ENCODE measurements around the gene SLC23A3.

Gene SLC23A3, protein sequence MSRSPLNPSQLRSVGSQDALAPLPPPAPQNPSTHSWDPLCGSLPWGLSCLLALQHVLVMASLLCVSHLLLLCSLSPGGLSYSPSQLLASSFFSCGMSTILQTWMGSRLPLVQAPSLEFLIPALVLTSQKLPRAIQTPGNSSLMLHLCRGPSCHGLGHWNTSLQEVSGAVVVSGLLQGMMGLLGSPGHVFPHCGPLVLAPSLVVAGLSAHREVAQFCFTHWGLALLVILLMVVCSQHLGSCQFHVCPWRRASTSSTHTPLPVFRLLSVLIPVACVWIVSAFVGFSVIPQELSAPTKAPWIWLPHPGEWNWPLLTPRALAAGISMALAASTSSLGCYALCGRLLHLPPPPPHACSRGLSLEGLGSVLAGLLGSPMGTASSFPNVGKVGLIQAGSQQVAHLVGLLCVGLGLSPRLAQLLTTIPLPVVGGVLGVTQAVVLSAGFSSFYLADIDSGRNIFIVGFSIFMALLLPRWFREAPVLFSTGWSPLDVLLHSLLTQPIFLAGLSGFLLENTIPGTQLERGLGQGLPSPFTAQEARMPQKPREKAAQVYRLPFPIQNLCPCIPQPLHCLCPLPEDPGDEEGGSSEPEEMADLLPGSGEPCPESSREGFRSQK

DNA sequence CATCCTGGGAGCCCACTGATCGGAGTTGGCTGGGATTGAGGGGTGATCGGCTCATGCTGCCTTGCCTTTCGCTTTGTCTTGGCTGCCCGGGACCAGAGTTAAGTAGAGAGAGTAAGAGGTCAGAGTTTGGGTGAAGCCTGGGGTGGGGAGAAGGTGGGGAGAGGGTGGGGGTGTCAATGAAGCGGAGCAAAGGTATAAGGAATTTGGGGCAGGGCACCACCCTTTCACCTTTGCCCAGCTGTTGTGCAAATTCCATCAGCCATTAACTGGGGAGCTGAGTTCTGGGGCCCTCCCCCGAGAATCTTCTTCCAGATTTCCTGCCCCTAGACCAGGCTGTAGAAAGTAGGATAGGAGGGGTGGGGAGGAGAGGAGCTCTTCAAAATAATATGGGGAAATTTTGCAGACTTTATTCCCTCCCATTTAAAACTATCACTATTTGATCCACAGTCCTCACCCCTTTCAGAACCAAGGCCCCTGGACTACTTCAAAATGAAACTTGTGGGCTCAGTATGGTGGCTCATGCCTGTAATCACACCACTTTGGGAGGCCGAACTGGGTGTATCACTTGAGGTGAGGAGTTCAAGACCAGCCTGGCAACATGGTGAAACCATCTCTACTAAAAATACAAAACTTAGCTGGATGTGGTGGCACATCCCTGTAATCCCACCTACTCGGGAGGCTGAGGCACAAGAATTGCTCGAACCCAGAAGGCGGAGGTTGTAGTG is at the start of gene SLC23A3:
Gene SLC23A3 (minus strand): TSS at position 100 of the 725 bp plus-strand sequence. CDS start 45 bp downstream, at position 55.
- no peak for DNase-seq

- DNase-seq, result no peak
Measured at GRCh38 chr2:219218732-219219701, 49.2 kb upstream of the SLC23A3 start, which contains the start of gene ABCB6. Gene ABCB6 (minus strand): TSS chr2:219218958. CDS start chr2:219218673, 285 bp downstream.

GRCh38 chr2:219218217-219218731 is 48.4 kb upstream of the SLC23A3 start:
- DNase-seq, result no peak

GRCh38 chr2:219216535-219216915 is 46.7 kb upstream of the SLC23A3 start:
- DNase-seq, result no peak

DNA sequence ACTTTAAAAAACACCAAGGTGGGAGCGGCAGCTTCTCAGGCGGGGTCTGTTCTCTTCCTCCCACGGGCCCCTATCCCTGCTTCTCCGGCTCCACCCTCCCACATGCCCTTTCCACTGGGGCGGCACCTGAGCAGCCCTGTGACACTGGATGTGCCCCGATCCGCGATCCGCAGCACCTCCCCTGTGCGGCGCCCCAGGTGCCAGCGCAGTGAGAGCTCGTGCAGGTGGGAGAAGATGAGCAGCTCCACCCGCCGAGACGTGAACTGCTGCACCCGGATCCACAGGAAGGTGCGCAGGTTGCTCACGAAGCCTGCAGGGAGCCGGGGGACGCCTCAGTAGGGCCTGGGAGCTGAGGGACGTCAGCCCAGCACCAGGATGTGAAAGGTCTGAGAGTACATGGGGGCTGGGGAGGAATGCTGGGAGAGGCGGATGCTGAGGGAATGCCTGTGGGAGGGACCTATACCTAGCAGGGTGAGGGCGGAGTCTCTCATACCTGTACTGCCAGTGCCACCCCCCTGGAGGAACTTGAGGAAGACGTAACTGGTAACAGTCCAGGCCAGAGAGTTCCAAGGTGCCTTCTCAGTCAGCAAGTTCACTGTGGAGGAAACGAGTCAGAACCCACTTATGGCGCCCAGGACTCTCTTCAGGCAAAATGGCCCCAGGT is 46.2 kb upstream of the SLC23A3 start:
- DNase-seq, result no peak

- DNase-seq, result no peak
Measured at GRCh38 chr2:219214786-219215185, 45.0 kb upstream of the SLC23A3 start.

DNA sequence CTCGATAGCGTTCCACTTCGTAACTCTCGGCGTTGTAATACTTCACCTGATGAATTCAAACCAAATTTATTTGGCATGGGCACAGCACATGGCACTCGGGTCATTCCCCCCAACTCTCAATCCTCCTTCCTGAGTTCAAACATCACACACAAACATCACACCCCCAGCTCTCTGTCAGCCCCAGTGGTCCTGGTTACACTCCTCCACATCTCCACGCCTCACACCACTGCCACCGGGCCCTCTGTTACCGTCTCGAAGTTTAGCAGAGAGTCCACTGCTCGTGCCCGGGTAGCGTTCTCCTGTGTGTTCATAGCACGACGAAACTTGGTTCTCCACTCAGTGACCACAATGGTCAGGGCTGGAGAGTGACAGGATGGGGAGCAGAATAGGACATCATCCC is 44.3 kb upstream of the SLC23A3 start:
- no peak for DNase-seq

GRCh38 chr2:219213486-219214071 is 43.8 kb upstream of the SLC23A3 start:
- no peak for DNase-seq

DNA sequence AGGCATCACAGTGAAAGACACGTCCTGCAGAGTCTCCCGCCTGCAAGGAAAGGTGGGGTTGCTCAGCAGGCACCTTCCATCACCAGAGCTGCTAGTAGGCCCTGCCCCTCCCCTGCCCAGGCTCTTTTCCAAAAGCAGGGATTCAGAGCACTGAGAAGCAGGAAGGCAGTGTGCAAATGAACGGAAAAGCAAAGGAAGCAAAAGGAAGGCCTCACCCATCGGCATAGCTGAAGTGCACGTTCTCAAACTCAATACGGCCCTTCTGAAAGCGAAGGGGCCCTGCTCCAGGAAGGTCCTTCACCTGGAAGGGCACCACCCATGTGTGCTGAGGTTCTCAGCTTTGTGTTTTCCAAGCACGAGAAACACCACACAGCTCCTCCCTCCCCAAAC is 43.2 kb upstream of the SLC23A3 start:
- no peak for DNase-seq

DNA sequence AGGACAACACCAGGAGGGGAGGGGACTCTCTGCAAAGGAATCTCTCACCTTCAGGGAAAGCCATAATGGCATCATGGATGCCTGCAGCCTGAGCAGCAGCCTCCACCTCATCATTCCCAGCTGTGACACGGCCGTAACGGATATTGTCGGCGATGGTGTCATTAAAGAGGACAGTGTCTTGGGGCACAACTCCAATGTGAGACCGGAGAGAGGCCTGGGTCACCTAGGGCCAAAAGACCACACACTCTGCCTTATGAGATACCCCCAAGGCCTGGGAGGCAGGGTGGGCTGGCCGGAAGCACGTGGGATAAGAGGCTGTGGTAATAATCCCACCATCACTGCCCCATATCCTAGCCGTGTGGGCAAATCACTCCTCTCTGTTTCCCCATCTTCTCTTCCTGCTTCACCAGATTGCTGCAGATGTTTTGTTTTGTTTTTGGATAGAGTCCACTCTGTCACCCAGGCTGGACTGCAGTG is 41.1 kb upstream of the SLC23A3 start:
- DNase-seq, result no peak

- DNase-seq, result no peak
Measured at GRCh38 chr2:219210196-219210885, 40.5 kb upstream of the SLC23A3 start.

DNA sequence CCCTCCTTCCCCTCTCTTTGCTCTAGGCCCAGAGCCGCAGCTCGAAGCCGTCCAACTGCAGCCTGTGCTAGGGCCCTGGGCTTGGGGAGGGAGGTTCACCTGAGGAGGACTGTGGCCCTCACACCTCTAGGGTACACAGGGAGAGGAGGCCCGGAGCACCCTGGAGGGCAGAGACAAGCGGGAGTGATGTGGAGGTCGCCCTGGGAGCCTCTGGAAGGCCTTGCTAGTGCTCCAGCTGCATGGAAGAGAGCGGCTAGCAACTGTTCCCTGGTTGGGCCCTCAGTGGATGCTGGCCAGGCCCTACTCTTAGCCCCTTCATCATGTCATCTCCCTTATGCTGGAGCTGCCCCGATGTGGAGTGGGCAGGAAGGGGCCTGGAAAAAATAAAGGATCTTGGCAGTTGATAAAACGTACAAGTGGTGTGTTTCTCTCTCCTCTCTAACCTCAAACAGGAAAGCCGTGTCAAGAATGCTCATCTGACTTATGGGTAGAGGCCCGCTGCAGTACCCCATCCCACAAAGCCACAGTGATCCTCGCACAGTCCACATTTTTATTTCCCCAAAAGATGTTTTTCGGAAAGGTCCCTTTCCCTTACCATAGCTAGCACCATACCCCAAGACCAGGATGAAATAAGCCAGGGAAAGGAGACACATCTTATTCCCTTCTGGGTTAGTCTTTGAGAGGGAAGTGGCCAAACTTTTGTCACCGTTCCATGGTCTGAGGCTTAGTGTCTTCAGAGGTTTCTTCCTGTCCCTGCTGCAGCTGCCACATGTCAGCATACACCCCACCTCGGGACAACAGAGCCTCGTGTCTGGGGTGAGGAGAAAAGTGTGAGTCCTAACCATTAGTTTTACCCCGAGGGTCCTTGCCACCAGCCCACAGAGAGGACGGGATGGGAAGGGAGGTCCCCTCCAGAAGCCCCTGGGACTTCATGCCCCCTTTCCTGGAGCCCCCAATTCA is 39.7 kb upstream of the SLC23A3 start:
- no peak for DNase-seq

- DNase-seq, result no peak
Measured at GRCh38 chr2:219207884-219208740, 38.3 kb upstream of the SLC23A3 start.

- no peak for DNase-seq
Measured at GRCh38 chr2:219207134-219207883, 37.5 kb upstream of the SLC23A3 start.

- peak; percentile 74 for DNase-seq
Measured at GRCh38 chr2:219206328-219207133, 36.7 kb upstream of the SLC23A3 start, which contains the start of gene ZFAND2B. Gene ZFAND2B (plus strand): TSS chr2:219206782. CDS start chr2:219206988, 206 bp downstream.

DNA sequence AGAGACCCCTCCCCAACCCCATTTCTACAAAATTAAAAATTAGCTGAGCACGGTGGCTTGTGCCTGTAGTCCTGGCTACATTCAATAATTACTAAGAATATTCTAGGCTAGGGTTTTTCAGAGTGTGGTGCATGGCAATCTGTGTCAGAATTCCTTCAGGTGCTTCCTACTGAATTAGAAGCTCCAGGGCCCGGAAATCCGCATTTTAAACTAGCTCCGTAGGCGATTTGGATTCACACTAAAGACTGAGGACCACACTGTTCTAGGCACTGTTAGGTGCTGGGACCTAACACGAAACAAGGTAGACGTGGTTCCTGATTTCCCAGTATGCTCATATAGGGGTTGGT is 36.1 kb upstream of the SLC23A3 start:
- DNase-seq, result no peak

DNA sequence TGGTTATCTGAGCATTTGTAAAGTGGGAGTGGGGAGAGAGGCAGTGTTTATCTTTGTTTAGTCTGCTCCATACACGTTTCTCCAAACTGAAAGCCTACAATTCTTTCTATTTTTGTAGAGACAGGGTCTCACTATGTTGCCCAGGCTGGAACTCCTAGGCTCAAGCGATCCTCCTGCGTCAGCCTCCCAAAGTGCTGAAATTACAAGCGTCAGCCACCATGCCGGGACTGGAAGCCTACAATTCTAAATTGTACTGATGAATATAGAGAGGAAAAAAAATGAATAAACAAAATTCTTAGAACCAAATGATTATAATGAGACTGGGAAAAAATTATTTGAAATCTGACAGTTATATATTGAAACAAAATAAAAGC is 35.3 kb upstream of the SLC23A3 start:
- DNase-seq, result no peak

Measured in cortex of kidney (tissue), 1 donor.